Right renal pelvis (tissue), 4 donors: ENCODE data around the gene SERPINA5. TPM values are rescaled to one million over a fixed set of nuclear protein-coding genes. Genes with fewer than 3 reads are reported as not detected.
A peak's percentile ranks its signal among the peaks of the same experiment; 100 is the strongest.

ENCODE experiments used
- DNase-seq, 4 donors: peaks; one replicate each; pipeline ENCODE4 v3.0.0-alpha.2; 2013; ENCODE audit warnings: low read depth in 4 of 4, low spot score in 3 of 4, missing footprints in 1 of 4
- polyA plus RNA-seq, 4 donors: library from polyadenylated mRNA; unstranded; fragments of 120-200 nt; gene quantifications; one replicate each; pipeline ENCODE4 v1.2.1, GENCODE V29; 2013; ENCODE audit not compliant: insufficient read length in 4 of 4

The SERPINA5 gene
- polyA plus RNA-seq: 10 to 100 TPM in 3 of 4 donors, 1 to 10 TPM in 1; 9.6 to 15.3 (median 12.3) TPM

- no peak for DNase-seq
Measured at GRCh38 chr14:94581127-94581999, at the start of gene SERPINA5. SERPINA5 (plus strand) TSS chr14:94581426; CDS start chr14:94587363, 5,937 bp downstream.

GRCh38 chr14:94532447-94532846 lies 48.8 kb upstream of the SERPINA5 start:
- no peak for DNase-seq

GRCh38 chr14:94535506-94535905 lies 45.7 kb upstream of the SERPINA5 start:
- DNase-seq: no peak

- DNase-seq: no peak
Measured at GRCh38 chr14:94536836-94537235, 44.4 kb upstream of the SERPINA5 start.

- no peak for DNase-seq
Measured at GRCh38 chr14:94538070-94538740, 43.0 kb upstream of the SERPINA5 start.

GRCh38 chr14:94539181-94539580 lies 42.0 kb upstream of the SERPINA5 start:
- no peak for DNase-seq

- peak in 2 of 4 donors; percentile 7 to 18 for DNase-seq
Measured at GRCh38 chr14:94540031-94540794, 41.0 kb upstream of the SERPINA5 start.

GRCh38 chr14:94541234-94541975 lies 39.8 kb upstream of the SERPINA5 start:
- DNase-seq: no peak

GRCh38 chr14:94542111-94542810 lies 39.0 kb upstream of the SERPINA5 start:
- DNase-seq: no peak

GRCh38 chr14:94542811-94543440 lies 38.3 kb upstream of the SERPINA5 start:
- no peak for DNase-seq

GRCh38 chr14:94543449-94544124 lies 37.6 kb upstream of the SERPINA5 start:
- no peak for DNase-seq

- DNase-seq: no peak
Measured at GRCh38 chr14:94544726-94545125, 36.5 kb upstream of the SERPINA5 start.

GRCh38 chr14:94545131-94545841 lies 35.9 kb upstream of the SERPINA5 start:
- DNase-seq: no peak

GRCh38 chr14:94547151-94547680 lies 34.0 kb upstream of the SERPINA5 start:
- DNase-seq: no peak

- DNase-seq: no peak
Measured at GRCh38 chr14:94547726-94548125, 33.5 kb upstream of the SERPINA5 start.

GRCh38 chr14:94548131-94548998 lies 32.9 kb upstream of the SERPINA5 start:
- no peak for DNase-seq
